K562 (cell line): ENCODE results near the gene RHBDL3.

Experiments
- BHLHE40 ChIP-seq: IDR thresholded peaks from 2 replicates; pipeline ENCODE4 v1.6.1; 2011; ENCODE audit warnings: low read length, improper control_type of control experiment
- CBFB ChIP-seq: sonication (generic); formaldehyde crosslinking; IDR thresholded peaks from 2 replicates; pipeline ENCODE4 v1.4.0; 2020; ENCODE audit warnings: mild to moderate bottlenecking, missing genetic modification reagents
- CHD1 ChIP-seq: fragments of 200-600 bp; sonication (generic); IDR thresholded peaks from one replicate; pipeline ENCODE4 v1.6.1; 2012; ENCODE audit warnings: mild to moderate bottlenecking, moderate library complexity, low read length, inconsistent platforms
- POLR2AphosphoS5 ChIP-seq: IDR thresholded peaks from 2 replicates; pipeline ENCODE4 v1.6.1; 2011; ENCODE audit warnings: mild to moderate bottlenecking, low read depth, low read length, moderate library complexity; ENCODE audit not compliant: control insufficient read depth, insufficient read depth
- RAD21 ChIP-seq, 2 experiments: fragments of 250-450 bp in 1 of 2; fragments of 450-650 bp in 1 of 2; sonication (Bioruptor Pico) in 1 of 2; formaldehyde crosslinking in 1 of 2; IDR thresholded peaks in 1 of 2; conservative IDR thresholded peaks in 1 of 2; 2 replicates each; pipeline versions ENCODE4 v1.4.0 to v1.8.0; 2020 to 2022; ENCODE audit warnings: mild to moderate bottlenecking in 2 of 2, moderate library complexity in 1 of 2
- ZNF583 ChIP-seq: fragments of 250-450 bp; sonication (Bioruptor Pico); IDR thresholded peaks from 2 replicates; pipeline ENCODE4 v1.4.0; 2020
- TF ChIP-seq, protein P1 (sequence below), 3 experiments: IDR thresholded peaks in 2 of 3; conservative IDR thresholded peaks in 1 of 3; 2 replicates each; pipeline ENCODE4 v1.5.1; 2011 to 2012; ENCODE audit warnings: low read length in 3 of 3, mild to moderate bottlenecking in 3 of 3, control low read depth in 2 of 3, improper control_type of control experiment in 1 of 3, inconsistent platforms in 1 of 3, low read depth in 1 of 3, mixed read lengths in 1 of 3, moderate library complexity in 1 of 3; ENCODE audit not compliant: insufficient read depth in 2 of 3
- TF ChIP-seq, protein P2 (sequence below): fragments of 450-650 bp; formaldehyde crosslinking; IDR thresholded peaks from 2 replicates; pipeline ENCODE4 v1.4.0; 2022; ENCODE audit warnings: mild to moderate bottlenecking, moderate library complexity

DNA sequence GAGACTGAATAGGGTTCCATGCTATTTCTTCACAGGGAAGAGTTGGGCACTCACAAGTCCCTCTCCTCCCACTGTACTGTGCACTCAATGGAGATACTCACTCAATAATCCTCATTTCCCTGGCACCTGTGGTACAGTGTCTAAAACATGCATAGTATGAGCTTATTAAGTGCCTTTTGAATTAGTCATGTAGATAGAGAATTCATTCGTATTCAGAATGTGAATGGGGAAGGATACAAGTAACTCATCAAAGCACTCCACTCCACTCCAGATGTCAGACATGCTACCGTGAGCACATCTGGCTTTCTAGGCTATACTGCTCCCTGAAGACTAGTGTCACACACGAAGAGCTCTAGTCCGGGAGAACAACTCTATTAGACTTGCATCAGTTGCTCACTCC is 70.1 kb downstream of the RHBDL3 start:
- TF ChIP-seq CBFB (CRISPR knock-in tag), result no peak
- no peak for TF ChIP-seq CHD1
- no peak for TF ChIP-seq POLR2AphosphoS5
- TF ChIP-seq, protein P1, sequence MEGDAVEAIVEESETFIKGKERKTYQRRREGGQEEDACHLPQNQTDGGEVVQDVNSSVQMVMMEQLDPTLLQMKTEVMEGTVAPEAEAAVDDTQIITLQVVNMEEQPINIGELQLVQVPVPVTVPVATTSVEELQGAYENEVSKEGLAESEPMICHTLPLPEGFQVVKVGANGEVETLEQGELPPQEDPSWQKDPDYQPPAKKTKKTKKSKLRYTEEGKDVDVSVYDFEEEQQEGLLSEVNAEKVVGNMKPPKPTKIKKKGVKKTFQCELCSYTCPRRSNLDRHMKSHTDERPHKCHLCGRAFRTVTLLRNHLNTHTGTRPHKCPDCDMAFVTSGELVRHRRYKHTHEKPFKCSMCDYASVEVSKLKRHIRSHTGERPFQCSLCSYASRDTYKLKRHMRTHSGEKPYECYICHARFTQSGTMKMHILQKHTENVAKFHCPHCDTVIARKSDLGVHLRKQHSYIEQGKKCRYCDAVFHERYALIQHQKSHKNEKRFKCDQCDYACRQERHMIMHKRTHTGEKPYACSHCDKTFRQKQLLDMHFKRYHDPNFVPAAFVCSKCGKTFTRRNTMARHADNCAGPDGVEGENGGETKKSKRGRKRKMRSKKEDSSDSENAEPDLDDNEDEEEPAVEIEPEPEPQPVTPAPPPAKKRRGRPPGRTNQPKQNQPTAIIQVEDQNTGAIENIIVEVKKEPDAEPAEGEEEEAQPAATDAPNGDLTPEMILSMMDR (IDR thresholded peaks at IDR 0.05 in 2 of 3, conservative IDR thresholded peaks at IDR 0.05 in 1 of 3; ENCODE audit: insufficient read depth in 2 of 3, low read depth in 1 of 3, low read length in 3 of 3), result no peak
- no peak for TF ChIP-seq RAD21 (CRISPR knock-in tag; conservative IDR thresholded peaks at IDR 0.05 in 1 of 2, IDR thresholded peaks at IDR 0.05 in 1 of 2)
- TF ChIP-seq BHLHE40, result no peak
- no peak for TF ChIP-seq ZNF583 (CRISPR knock-in tag)
- TF ChIP-seq, protein P2, sequence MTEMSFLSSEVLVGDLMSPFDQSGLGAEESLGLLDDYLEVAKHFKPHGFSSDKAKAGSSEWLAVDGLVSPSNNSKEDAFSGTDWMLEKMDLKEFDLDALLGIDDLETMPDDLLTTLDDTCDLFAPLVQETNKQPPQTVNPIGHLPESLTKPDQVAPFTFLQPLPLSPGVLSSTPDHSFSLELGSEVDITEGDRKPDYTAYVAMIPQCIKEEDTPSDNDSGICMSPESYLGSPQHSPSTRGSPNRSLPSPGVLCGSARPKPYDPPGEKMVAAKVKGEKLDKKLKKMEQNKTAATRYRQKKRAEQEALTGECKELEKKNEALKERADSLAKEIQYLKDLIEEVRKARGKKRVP (CRISPR knock-in tag), result no peak
